NB4 (cell line): ENCODE measurements around the gene SMAD3.

Source experiments
- POLR2A ChIP-seq: IDR thresholded peaks from 2 replicates; pipeline ENCODE4 v1.6.1; 2011; ENCODE audit warnings: mild to moderate bottlenecking; ENCODE audit not compliant: insufficient read length; ENCODE audit errors: extremely low read depth
- TF ChIP-seq, protein P1 (sequence below): IDR thresholded peaks from 2 replicates; pipeline ENCODE4 v1.6.1; 2011; ENCODE audit warnings: low read depth, low read length
- TF ChIP-seq, protein P2 (sequence below): IDR thresholded peaks from one replicate; pipeline ENCODE4 v1.5.1; 2012; ENCODE audit warnings: low read depth, low read length

DNA sequence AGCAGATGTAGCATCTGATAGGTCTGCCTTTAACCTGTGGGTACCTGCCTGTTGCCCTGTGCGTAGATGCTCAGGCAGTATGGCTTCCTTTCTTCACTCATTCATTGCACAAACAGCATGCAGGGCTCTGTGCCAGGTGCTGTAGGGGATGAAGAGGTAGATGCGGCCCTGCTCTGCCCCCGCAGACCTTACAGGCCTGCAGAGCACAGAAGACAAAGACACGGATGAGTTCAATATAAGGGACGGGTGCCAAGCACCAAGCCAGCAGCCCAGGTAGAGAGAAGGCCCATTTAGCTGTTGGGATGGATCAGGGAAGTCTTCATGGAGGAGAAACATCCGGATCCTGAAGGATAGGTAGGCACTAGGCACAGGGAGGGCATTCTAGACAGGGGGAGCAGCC is 119.6 kb downstream of the SMAD3 start:
- TF ChIP-seq POLR2A: no peak
- TF ChIP-seq, protein P1, sequence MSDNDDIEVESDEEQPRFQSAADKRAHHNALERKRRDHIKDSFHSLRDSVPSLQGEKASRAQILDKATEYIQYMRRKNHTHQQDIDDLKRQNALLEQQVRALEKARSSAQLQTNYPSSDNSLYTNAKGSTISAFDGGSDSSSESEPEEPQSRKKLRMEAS: no peak
- TF ChIP-seq, protein P2, sequence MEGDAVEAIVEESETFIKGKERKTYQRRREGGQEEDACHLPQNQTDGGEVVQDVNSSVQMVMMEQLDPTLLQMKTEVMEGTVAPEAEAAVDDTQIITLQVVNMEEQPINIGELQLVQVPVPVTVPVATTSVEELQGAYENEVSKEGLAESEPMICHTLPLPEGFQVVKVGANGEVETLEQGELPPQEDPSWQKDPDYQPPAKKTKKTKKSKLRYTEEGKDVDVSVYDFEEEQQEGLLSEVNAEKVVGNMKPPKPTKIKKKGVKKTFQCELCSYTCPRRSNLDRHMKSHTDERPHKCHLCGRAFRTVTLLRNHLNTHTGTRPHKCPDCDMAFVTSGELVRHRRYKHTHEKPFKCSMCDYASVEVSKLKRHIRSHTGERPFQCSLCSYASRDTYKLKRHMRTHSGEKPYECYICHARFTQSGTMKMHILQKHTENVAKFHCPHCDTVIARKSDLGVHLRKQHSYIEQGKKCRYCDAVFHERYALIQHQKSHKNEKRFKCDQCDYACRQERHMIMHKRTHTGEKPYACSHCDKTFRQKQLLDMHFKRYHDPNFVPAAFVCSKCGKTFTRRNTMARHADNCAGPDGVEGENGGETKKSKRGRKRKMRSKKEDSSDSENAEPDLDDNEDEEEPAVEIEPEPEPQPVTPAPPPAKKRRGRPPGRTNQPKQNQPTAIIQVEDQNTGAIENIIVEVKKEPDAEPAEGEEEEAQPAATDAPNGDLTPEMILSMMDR: no peak
